ENCODE data around the gene CLCN4.

DNA sequence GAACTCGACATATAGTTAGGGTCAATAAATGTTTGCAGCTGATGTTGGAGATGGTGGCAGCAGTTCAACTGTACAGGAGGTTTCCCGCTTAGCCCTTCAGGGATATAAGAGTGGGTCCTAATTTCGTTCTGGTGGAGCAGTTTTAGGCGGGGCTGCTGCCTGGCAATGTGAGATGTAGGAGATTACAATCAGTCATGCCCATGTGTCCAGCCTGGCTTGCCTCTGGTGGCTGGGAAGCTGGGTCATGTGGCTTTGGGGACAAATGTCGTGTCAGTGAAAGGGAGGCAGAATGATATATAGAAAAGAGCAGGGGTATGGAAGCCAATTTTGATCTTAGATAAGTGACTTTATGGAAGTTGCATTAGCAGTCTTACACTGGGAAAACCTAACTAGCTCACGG, 129.4 kb downstream of the CLCN4 start:
- TF ChIP-seq POLR2A (IDR thresholded peaks at IDR 0.05) (no peak), POLR2AphosphoS5 (IDR thresholded peaks at IDR 0.05) (no peak)
- TF ChIP-seq, protein P1, sequence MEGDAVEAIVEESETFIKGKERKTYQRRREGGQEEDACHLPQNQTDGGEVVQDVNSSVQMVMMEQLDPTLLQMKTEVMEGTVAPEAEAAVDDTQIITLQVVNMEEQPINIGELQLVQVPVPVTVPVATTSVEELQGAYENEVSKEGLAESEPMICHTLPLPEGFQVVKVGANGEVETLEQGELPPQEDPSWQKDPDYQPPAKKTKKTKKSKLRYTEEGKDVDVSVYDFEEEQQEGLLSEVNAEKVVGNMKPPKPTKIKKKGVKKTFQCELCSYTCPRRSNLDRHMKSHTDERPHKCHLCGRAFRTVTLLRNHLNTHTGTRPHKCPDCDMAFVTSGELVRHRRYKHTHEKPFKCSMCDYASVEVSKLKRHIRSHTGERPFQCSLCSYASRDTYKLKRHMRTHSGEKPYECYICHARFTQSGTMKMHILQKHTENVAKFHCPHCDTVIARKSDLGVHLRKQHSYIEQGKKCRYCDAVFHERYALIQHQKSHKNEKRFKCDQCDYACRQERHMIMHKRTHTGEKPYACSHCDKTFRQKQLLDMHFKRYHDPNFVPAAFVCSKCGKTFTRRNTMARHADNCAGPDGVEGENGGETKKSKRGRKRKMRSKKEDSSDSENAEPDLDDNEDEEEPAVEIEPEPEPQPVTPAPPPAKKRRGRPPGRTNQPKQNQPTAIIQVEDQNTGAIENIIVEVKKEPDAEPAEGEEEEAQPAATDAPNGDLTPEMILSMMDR (IDR thresholded peaks at IDR 0.05): no peak
